ENCODE results near the gene UBE2E1.

GRCh38 chr3:23913873-23914743 lies 108.4 kb downstream of the UBE2E1 start:
- TF ChIP-seq CTCF (IDR thresholded peaks at IDR 0.05) (no peak), POLR2A (IDR thresholded peaks at IDR 0.05) (no peak)
